HG03103 (cell line): ENCODE measurements around the gene LRRC61.
"Not testable (repeated sequence)": the region's sequence is repeated elsewhere in the genome, so short reads cannot be mapped to it uniquely, and the experiment has no call there.

Experiments used
- ATAC-seq: cut with Tn5 transposase; IDR thresholded peaks from one replicate; pipeline ENCODE4 v1.9.1; 2021; ENCODE audit warnings: low read depth; ENCODE audit not compliant: unreplicated experiment

The LRRC61 gene

GRCh38 chr7:150307129-150307528 is 16.0 kb upstream of the LRRC61 start:
- ATAC-seq, result no peak

GRCh38 chr7:150307904-150308303 is 15.3 kb upstream of the LRRC61 start:
- ATAC-seq, result no peak

GRCh38 chr7:150308575-150308974 is 14.6 kb upstream of the LRRC61 start:
- ATAC-seq, result no peak

- no peak for ATAC-seq
Observed at GRCh38 chr7:150311146-150311545, 12.0 kb upstream of the LRRC61 start.

GRCh38 chr7:150311711-150312110 is 11.4 kb upstream of the LRRC61 start:
- ATAC-seq, result no peak

GRCh38 chr7:150312649-150313366 is 10.3 kb upstream of the LRRC61 start:
- not testable (repeated sequence) for ATAC-seq

- ATAC-seq, result no peak
Observed at GRCh38 chr7:150313367-150313809, 9.8 kb upstream of the LRRC61 start.

- no peak for ATAC-seq
Observed at GRCh38 chr7:150313870-150314269, 9.3 kb upstream of the LRRC61 start.

GRCh38 chr7:150314639-150315239 is 8.4 kb upstream of the LRRC61 start:
- ATAC-seq, result no peak

GRCh38 chr7:150316987-150317386 is 6.2 kb upstream of the LRRC61 start:
- ATAC-seq, result not testable (repeated sequence)

- no peak for ATAC-seq
Observed at GRCh38 chr7:150317748-150318444, 5.3 kb upstream of the LRRC61 start.

- no peak for ATAC-seq
Observed at GRCh38 chr7:150321788-150322113, 1.4 kb upstream of the LRRC61 start.

GRCh38 chr7:150322114-150322832 is 882 bp upstream of the LRRC61 start:
- no peak for ATAC-seq

GRCh38 chr7:150323682-150324372 is 672 bp downstream of the LRRC61 start:
- peak; percentile 15 for ATAC-seq

GRCh38 chr7:150324373-150324961 is 1.3 kb downstream of the LRRC61 start:
- no peak for ATAC-seq

GRCh38 chr7:150325110-150325611 is 2.0 kb downstream of the LRRC61 start:
- no peak for ATAC-seq

- no peak for ATAC-seq
Observed at GRCh38 chr7:150325901-150326300, 2.7 kb downstream of the LRRC61 start.

GRCh38 chr7:150326657-150327268 is 3.6 kb downstream of the LRRC61 start:
- no peak for ATAC-seq

- ATAC-seq, result no peak
Observed at GRCh38 chr7:150327308-150327707, 4.2 kb downstream of the LRRC61 start.
